Vagina (tissue), 2 donors: ENCODE data around the gene KCP.

ENCODE experiments used
- POLR2A ChIP-seq, 2 donors: fragments of 450-650 bp; IDR thresholded peaks; one replicate each; pipeline ENCODE4 v1.6.1; 2017; ENCODE audit warnings: antibody characterized with exemption in 2 of 2, mild to moderate bottlenecking in 2 of 2, moderate library complexity in 2 of 2
- TF ChIP-seq, protein P1 (sequence below), 3 experiments: fragments of 450-650 bp in 2 of 3; fragments of 200-600 bp in 1 of 3; sonication (generic) in 1 of 3; IDR thresholded peaks; one replicate each; pipeline ENCODE4 v1.5.1; 2017 to 2019; ENCODE audit warnings: antibody characterized with exemption in 3 of 3, mild to moderate bottlenecking in 2 of 3, moderate library complexity in 2 of 3

DNA sequence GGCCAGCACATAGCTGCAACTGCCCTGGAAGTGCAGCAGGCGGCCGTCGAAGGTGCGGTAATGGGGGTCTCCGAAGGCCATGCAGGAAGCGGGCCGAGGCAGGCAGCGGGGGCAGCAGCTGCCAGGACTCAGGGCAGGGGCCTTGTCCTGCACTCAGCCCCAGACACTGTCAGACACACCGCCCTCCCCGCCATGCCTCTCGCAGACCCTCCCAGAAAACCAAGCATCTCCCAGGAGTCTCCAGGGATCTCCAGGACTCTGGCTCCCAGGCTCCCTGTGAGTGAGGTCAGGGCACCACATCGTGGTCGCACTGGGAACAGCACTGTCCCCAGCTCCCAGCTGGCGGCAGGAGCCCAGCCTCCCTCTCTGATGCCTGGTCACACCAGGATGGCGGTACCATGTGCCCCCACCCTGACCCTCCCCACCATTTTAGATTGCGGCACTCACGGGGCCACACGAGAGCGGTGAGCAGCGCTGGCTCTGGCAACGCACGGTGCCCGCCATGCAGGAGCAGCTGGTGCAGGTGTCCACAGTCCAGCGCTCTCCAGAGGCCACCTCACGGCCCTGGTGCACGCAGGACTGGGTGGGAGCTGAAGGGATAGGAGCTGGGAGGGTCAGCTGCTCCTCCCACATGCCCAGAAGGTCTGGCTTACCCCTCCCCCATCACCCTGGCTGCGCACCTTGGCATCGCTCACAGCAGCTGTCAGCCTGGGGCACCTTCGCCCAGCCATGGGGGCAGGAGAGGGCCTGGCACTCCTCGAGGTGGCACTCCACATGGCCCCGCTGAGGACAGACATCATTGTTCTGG lies 30.4 kb downstream of the KCP start:
- TF ChIP-seq, protein P1, sequence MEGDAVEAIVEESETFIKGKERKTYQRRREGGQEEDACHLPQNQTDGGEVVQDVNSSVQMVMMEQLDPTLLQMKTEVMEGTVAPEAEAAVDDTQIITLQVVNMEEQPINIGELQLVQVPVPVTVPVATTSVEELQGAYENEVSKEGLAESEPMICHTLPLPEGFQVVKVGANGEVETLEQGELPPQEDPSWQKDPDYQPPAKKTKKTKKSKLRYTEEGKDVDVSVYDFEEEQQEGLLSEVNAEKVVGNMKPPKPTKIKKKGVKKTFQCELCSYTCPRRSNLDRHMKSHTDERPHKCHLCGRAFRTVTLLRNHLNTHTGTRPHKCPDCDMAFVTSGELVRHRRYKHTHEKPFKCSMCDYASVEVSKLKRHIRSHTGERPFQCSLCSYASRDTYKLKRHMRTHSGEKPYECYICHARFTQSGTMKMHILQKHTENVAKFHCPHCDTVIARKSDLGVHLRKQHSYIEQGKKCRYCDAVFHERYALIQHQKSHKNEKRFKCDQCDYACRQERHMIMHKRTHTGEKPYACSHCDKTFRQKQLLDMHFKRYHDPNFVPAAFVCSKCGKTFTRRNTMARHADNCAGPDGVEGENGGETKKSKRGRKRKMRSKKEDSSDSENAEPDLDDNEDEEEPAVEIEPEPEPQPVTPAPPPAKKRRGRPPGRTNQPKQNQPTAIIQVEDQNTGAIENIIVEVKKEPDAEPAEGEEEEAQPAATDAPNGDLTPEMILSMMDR (IDR thresholded peaks at IDR 0.05): peak; percentile 40 to 63 (median 40)
- no peak for TF ChIP-seq POLR2A (IDR thresholded peaks at IDR 0.05)
